Measurements from ENCODE around the gene ZNF326. TPM values are rescaled to one million over a fixed set of nuclear protein-coding genes. Genes with fewer than 3 reads are reported as not detected.
A peak's percentile ranks its signal among the peaks of the same experiment; 100 is the strongest.

Gene ZNF326
- 4.2 and 8.0 TPM in 2 replicates for total RNA-seq (2014; rRNA removed; shearing (Covaris generic))

GRCh38 chr1:89994805-89995597, at the start of gene ZNF326:
ZNF326 (plus strand) TSS chr1:89995110; CDS start chr1:89995258, 148 bp downstream.
- in situ Hi-C loops (cut with HindIII; ENCODE audit: low sequenced_read_pairs), result no loop called here
- peak; percentile 98 for DNase-seq (ENCODE audit: low spot score)

- in situ Hi-C loops (cut with HindIII; ENCODE audit: low sequenced_read_pairs), result no loop called here
- DNase-seq (ENCODE audit: low spot score), result no peak
Observed at GRCh38 chr1:89945852-89946476, 48.9 kb upstream of the ZNF326 start.

GRCh38 chr1:89946532-89946931, 48.4 kb upstream of the ZNF326 start:
- in situ Hi-C loops (cut with HindIII; ENCODE audit: low sequenced_read_pairs), result no loop called here

DNA sequence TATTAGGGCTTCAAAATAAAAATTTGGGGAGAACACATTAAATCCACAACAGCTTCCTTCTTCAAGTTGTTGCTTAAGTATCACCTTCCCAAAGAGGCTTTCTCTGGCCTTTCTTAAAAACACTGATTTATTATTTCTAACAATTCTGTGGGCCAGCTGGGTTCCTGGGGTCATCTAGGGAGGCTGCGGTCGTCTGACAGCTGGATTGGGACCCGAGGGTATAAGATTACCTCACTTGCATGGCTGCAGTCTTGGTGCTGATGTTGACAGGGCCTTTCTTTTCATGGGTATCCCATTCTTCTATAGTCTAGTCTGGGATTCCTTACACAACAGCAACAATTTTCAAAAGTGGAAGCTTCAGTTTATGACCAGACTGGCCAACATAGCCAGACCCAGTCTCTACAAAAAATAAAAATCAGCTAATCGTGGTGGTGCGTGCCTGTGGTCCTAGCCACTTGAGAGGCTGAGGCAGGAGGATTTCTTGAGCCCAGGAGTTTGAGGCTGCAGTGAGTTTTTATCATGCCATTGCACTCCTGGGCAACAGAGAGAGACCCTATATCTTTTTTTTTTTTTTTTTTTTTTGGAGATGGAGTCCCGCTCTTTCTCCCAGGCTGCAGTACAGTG, 46.1 kb upstream of the ZNF326 start:
- in situ Hi-C loops (cut with HindIII; ENCODE audit: low sequenced_read_pairs), result no loop called here
- DNase-seq (ENCODE audit: low spot score), result no peak

More at GRCh38 chr1:89946532-89946931, 48.4 kb upstream of the ZNF326 start:
- no peak for DNase-seq (ENCODE audit: low spot score)

DNA sequence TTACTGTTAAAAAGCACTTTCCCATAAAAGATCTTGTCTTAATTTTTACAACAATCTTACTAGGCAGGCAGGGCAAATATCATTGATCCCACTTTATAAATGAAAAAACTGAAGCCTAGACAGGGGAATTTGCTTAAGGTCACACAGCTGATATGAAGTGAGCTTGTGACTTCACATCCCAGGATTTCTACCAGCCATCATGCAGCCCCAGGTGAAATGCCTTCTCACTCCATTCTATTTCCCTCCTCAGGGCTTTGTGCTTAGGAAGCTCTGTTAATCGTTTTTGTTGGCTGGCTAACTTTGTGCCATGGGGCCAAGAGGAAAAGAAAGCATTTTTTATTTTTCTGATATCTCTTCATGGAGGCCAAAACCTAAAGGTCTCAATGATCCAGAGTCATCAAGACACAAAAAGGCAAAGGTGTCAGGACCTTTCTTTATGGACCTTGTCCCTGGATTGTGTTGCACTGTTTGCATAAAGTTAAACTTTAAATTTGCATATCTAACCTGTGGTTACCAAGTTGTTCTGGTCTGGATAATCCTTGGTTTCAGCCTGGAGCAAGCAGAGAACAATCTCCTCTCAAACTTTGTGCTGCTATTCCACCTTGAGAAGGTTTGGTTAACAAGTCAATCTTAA, 44.8 kb upstream of the ZNF326 start:
- no peak for DNase-seq (ENCODE audit: low spot score)
- in situ Hi-C loops (cut with HindIII; ENCODE audit: low sequenced_read_pairs), result no loop called here

DNA sequence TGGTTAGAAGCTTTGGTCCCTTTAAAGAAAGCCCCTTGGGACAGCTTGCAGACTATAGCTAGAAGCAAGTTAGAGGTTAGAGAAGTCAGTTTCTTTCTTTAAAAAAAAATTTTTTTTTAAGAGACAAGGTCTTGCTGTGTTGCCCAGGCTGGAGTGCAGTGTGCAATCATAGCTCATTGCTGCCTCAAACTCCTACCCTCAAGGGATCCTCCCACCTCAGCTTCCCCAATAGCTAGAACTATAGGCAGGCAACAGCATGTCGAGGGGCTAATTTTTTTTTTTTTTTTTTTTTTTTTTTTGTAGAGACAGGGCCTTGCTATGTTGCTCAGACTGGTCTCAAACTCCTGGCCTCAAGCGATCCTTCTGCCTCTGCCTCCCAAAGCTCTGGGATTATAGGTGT, 44.2 kb upstream of the ZNF326 start:
- no peak for DNase-seq (ENCODE audit: low spot score)
- in situ Hi-C loops (cut with HindIII; ENCODE audit: low sequenced_read_pairs), result no loop called here

DNA sequence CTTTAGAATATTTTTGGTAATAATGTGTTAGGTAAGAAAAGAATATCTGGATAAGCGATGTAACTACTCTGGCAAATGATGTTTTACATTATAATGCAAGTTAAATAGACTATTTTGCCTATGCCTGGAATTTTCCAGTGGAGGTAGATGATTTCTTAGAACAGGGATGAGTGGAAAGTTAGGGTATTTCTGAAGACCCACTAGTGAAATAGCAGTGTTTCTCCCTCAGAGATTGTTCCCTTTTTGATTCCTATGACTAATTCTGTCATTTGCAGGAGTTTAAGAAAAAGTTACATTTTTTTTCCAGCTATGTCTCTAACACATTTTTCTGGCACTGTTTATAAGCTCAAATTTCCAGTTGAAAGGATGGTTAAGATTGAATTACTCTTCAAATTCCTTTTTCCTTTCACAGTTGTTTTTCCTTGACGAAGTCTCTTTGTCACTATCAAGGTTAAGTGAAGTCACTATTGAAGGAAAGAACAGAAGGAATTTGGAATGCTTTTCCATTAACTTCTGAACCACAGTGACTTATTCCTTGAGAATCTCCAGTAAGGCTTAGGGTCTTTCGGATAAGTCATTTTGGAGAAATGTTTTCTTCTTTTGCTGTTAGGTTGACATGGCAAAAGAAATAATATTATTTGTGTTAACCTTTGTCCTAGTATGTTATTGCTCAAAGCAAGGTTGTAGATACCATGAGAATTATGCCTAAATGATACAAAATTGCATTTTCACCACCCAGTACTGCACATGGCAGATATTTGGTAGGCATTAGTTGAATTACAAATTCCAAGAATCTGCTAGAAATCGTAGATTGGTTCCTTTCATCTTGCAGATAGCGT, 42.9 kb upstream of the ZNF326 start:
- in situ Hi-C loops (cut with HindIII; ENCODE audit: low sequenced_read_pairs), result no loop called here
- DNase-seq (ENCODE audit: low spot score), result no peak

- in situ Hi-C loops (cut with HindIII; ENCODE audit: low sequenced_read_pairs), result no loop called here
- DNase-seq (ENCODE audit: low spot score), result no peak
Observed at GRCh38 chr1:89952605-89953130, 42.2 kb upstream of the ZNF326 start.

- peak; percentile 36 for DNase-seq (ENCODE audit: low spot score)
- in situ Hi-C loops (cut with HindIII; ENCODE audit: low sequenced_read_pairs), result no loop called here
Observed at GRCh38 chr1:89953131-89953626, 41.7 kb upstream of the ZNF326 start.

GRCh38 chr1:89953929-89954328, 41.0 kb upstream of the ZNF326 start:
- DNase-seq (ENCODE audit: low spot score), result no peak
- in situ Hi-C loops (cut with HindIII; ENCODE audit: low sequenced_read_pairs), result no loop called here

DNA sequence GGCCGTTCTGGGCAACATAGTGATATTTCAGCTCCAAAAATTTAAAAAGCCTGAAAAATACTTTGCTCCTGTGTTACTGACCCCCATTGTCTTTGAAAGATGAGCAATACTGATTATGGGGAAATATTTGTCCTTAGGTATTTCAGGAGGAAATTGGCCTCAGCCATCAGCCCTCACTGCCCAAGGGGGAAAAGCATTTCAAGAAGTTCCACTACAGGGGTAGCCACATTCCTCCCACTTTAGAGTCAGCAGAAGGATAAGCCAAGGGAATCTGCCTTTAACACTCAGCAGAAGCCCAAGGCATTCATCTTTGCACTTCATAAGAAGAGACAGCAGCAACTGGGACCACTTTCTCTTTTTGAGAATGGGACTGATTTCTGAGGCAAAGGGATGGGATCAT, 40.5 kb upstream of the ZNF326 start:
- in situ Hi-C loops (cut with HindIII; ENCODE audit: low sequenced_read_pairs), result no loop called here
- DNase-seq (ENCODE audit: low spot score), result no peak

DNA sequence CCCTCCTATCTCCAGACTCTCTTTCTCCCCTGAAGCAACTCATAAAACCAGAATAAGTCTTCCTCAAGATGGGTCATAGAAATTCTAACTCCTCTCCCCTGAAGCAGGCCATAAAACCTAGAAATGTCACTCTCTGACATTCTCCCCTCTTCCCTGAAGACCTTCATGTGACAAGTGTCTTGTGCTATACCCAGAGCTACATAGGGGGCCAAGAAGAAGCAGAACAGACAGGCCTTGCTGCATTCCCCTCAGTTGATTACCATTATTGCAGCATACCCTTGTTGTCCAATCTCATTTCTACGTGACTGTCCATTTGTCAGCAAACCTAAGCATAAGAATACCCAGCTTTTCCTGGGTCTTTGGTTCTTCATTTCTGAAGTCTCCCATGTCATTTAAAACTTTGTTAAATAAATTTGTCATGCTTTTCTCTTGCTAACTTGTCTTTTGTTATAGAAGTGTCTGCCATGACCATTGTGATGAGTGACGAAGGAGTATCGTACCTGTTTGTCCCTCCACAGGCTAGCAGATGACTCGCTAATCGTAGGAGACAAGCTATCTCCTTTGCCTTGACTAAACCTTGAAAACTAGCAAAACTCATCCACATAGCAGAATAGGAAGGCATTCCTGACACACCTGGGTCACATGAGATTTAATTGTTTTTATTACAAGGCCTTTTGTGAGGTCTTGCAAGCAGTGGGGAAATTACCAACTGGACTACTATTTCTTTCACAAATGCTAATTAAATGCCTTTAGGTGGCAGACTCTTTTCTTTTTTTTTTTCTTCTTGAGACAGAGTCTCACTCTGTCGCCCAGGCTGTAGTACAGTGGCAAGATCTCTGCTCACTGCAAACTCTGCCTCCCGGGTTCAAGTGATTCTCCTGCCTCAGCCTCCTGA, 39.4 kb upstream of the ZNF326 start:
- in situ Hi-C loops (cut with HindIII; ENCODE audit: low sequenced_read_pairs), result no loop called here
- DNase-seq (ENCODE audit: low spot score), result no peak

DNA sequence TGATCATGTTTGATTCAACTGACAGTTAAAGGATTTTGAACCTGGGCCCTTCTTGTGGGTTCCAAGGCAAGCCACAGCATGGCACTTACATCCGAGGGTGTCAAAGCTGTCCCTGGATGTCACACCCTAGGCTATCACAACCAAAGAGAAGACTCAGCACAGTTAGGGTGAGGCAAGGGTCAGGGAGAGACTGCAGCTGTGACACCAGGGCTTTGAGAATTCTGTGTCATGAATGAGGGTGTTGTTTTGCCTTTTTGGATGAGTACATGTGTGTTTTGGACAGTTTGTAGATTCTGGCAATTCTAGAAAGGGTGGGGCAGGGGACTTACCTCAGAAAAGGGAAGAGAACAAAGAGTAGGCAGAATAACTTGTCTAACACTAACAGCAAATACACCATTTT, 37.8 kb upstream of the ZNF326 start:
- no peak for DNase-seq (ENCODE audit: low spot score)
- in situ Hi-C loops (cut with HindIII; ENCODE audit: low sequenced_read_pairs), result no loop called here

GRCh38 chr1:89958851-89959654, 35.9 kb upstream of the ZNF326 start:
- no peak for DNase-seq (ENCODE audit: low spot score)
- in situ Hi-C loops (cut with HindIII; ENCODE audit: low sequenced_read_pairs), result no loop called here

DNA sequence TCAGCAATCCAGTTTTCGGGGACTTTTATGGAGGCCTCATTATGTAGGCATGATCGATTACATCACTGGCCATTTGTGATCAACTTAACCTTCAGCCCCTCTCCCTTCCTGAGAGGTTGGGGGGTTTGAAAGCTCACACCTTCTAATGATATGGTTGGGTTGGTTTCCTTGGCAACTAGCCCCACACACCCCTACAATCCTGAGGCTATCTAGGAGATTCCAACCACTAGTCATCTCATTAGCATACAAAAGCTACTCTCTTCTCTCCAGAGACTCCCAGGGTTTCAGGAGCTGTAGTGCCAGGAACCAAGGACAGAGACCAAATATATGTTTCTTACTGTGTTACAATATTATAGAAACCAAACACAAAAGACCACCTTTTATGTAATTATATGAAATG, 35.2 kb upstream of the ZNF326 start:
- in situ Hi-C loops (cut with HindIII; ENCODE audit: low sequenced_read_pairs), result no loop called here
- DNase-seq (ENCODE audit: low spot score), result no peak

DNA sequence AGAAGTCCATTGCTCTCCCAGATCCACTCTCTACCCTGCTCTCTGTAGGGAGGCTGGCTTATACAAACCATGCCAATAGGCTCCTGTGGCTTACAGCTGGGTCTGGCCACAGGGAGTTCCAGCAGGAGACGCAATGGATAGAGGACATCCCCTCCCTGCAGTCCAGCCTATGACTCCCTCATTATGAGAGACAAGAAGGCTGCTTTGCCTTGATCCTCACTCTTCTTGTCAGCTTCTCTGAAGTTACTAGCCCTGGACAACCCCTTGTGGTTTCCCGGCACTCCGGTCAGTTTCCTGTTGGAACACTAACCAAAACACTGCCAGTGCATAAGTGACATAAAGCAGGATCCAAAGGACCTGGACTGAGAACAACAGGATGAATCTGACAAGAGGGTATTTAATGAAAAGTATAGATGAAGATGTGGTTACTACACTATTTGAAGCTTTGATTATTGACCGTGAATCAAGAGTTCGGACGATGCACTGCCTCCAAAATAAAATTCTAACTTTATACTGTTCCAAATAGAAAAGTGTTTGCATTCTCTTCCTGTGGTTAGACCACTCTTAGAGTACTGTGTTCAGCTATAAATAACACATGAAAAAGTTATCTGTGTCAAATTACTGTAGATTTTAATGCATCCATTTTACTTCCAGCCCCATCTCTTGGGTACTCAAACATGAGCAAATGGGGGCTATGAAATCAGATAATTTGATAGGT, 32.7 kb upstream of the ZNF326 start:
- in situ Hi-C loops (cut with HindIII; ENCODE audit: low sequenced_read_pairs), result no loop called here
- DNase-seq (ENCODE audit: low spot score), result no peak

All from G401 (cell line).